Vagina (tissue), 2 donors: ENCODE measurements around the gene TPP1.

ENCODE experiments used
- POLR2A ChIP-seq, 2 donors: fragments of 450-650 bp; IDR thresholded peaks; one replicate each; pipeline ENCODE4 v1.6.1; 2017; ENCODE audit warnings: antibody characterized with exemption in 2 of 2, mild to moderate bottlenecking in 2 of 2, moderate library complexity in 2 of 2
- TF ChIP-seq, protein P1 (sequence below), 3 experiments: fragments of 450-650 bp in 2 of 3; fragments of 200-600 bp in 1 of 3; sonication (generic) in 1 of 3; IDR thresholded peaks; one replicate each; pipeline ENCODE4 v1.5.1; 2017 to 2019; ENCODE audit warnings: antibody characterized with exemption in 3 of 3, mild to moderate bottlenecking in 2 of 3, moderate library complexity in 2 of 3

DNA sequence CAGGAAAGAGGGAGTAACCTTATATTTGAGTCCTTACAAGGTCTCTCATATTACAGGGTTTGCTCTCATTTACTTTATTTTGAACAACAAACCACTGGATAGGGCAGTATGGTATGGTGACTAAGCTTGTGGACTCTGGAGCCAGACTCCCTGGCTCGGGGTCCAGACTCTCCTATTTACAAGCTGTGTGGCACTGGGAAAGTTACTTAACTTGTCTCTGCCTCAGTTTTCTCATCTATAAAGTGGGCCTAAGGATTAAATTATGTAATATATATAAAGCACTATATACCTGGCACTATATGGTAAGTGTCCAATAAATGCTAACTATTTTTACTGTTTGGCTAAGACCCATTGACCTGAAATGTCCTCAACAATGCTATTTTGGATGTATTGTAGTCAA, 38.1 kb upstream of the TPP1 start:
- TF ChIP-seq, protein P1, sequence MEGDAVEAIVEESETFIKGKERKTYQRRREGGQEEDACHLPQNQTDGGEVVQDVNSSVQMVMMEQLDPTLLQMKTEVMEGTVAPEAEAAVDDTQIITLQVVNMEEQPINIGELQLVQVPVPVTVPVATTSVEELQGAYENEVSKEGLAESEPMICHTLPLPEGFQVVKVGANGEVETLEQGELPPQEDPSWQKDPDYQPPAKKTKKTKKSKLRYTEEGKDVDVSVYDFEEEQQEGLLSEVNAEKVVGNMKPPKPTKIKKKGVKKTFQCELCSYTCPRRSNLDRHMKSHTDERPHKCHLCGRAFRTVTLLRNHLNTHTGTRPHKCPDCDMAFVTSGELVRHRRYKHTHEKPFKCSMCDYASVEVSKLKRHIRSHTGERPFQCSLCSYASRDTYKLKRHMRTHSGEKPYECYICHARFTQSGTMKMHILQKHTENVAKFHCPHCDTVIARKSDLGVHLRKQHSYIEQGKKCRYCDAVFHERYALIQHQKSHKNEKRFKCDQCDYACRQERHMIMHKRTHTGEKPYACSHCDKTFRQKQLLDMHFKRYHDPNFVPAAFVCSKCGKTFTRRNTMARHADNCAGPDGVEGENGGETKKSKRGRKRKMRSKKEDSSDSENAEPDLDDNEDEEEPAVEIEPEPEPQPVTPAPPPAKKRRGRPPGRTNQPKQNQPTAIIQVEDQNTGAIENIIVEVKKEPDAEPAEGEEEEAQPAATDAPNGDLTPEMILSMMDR (IDR thresholded peaks at IDR 0.05) = no peak
- no peak for TF ChIP-seq POLR2A (IDR thresholded peaks at IDR 0.05)
